ENCODE measurements around the gene ATP6V0A4.

Gene ATP6V0A4

GRCh38 chr7:138755331-138755747 lies 42.7 kb downstream of the ATP6V0A4 start:
- TF ChIP-seq FOXP2 (optimal IDR thresholded peaks at IDR 0.05; ENCODE audit: borderline replicate concordance, extremely low read depth, extremely low read length, insufficient read depth) (no peak), POLR2AphosphoS5 (IDR thresholded peaks at IDR 0.05; ENCODE audit: low read depth, low read length) (no peak), SIN3A (IDR thresholded peaks at IDR 0.05; ENCODE audit: borderline replicate concordance, insufficient read depth, low read length) (no peak), TAF1 (IDR thresholded peaks at IDR 0.05; ENCODE audit: borderline replicate concordance, insufficient read depth, low read length) (no peak), REST (IDR thresholded peaks at IDR 0.05; ENCODE audit: insufficient read depth in 1 of 2, low read depth in 2 of 2, low read length in 2 of 2) (no peak)

GRCh38 chr7:138753610-138754009 lies 44.4 kb downstream of the ATP6V0A4 start:
- no peak for TF ChIP-seq SIN3A (IDR thresholded peaks at IDR 0.05; ENCODE audit: borderline replicate concordance, insufficient read depth, low read length)
- no peak for TF ChIP-seq FOXP2 (optimal IDR thresholded peaks at IDR 0.05; ENCODE audit: borderline replicate concordance, extremely low read depth, extremely low read length, insufficient read depth)

- no peak for TF ChIP-seq POLR2AphosphoS5 (IDR thresholded peaks at IDR 0.05; ENCODE audit: low read depth, low read length)
These were observed 44.9 kb downstream of the ATP6V0A4 start for GRCh38 chr7:138753150-138753518.

- no peak for TF ChIP-seq REST (IDR thresholded peaks at IDR 0.05; ENCODE audit: insufficient read depth in 1 of 2, low read depth in 2 of 2, low read length in 2 of 2)
- no peak for TF ChIP-seq SIN3A (IDR thresholded peaks at IDR 0.05; ENCODE audit: borderline replicate concordance, insufficient read depth, low read length)
- no peak for TF ChIP-seq FOXP2 (optimal IDR thresholded peaks at IDR 0.05; ENCODE audit: borderline replicate concordance, extremely low read depth, extremely low read length, insufficient read depth)
- no peak for TF ChIP-seq TAF1 (IDR thresholded peaks at IDR 0.05; ENCODE audit: borderline replicate concordance, insufficient read depth, low read length)
- TF ChIP-seq POLR2AphosphoS5 (IDR thresholded peaks at IDR 0.05; ENCODE audit: low read depth, low read length): no peak
These were observed 45.4 kb downstream of the ATP6V0A4 start for GRCh38 chr7:138752518-138753149.

GRCh38 chr7:138750901-138751464 lies 47.0 kb downstream of the ATP6V0A4 start:
- no peak for TF ChIP-seq POLR2AphosphoS5 (IDR thresholded peaks at IDR 0.05; ENCODE audit: low read depth, low read length)
- no peak for TF ChIP-seq TAF1 (IDR thresholded peaks at IDR 0.05; ENCODE audit: borderline replicate concordance, insufficient read depth, low read length)
- no peak for TF ChIP-seq FOXP2 (optimal IDR thresholded peaks at IDR 0.05; ENCODE audit: borderline replicate concordance, extremely low read depth, extremely low read length, insufficient read depth)
- TF ChIP-seq REST (IDR thresholded peaks at IDR 0.05; ENCODE audit: insufficient read depth in 1 of 2, low read depth in 2 of 2, low read length in 2 of 2): no peak
- no peak for TF ChIP-seq SIN3A (IDR thresholded peaks at IDR 0.05; ENCODE audit: borderline replicate concordance, insufficient read depth, low read length)

- TF ChIP-seq FOXP2 (optimal IDR thresholded peaks at IDR 0.05; ENCODE audit: borderline replicate concordance, extremely low read depth, extremely low read length, insufficient read depth): no peak
These were observed 47.5 kb downstream of the ATP6V0A4 start for GRCh38 chr7:138750473-138750872.

- no peak for TF ChIP-seq POLR2AphosphoS5 (IDR thresholded peaks at IDR 0.05; ENCODE audit: low read depth, low read length)
- no peak for TF ChIP-seq TAF1 (IDR thresholded peaks at IDR 0.05; ENCODE audit: borderline replicate concordance, insufficient read depth, low read length)
- TF ChIP-seq FOXP2 (optimal IDR thresholded peaks at IDR 0.05; ENCODE audit: borderline replicate concordance, extremely low read depth, extremely low read length, insufficient read depth): no peak
- no peak for TF ChIP-seq REST (IDR thresholded peaks at IDR 0.05; ENCODE audit: insufficient read depth in 1 of 2, low read depth in 2 of 2, low read length in 2 of 2)
- no peak for TF ChIP-seq SIN3A (IDR thresholded peaks at IDR 0.05; ENCODE audit: borderline replicate concordance, insufficient read depth, low read length)
These were observed 48.0 kb downstream of the ATP6V0A4 start for GRCh38 chr7:138749960-138750359.
